Stimulated activated CD8-positive, alpha-beta memory T cell treated with anti-CD3 and anti-CD28 coated beads, Interleukin-15, amount 100 ng/mL, for 1 hour (primary cell): ENCODE measurements around the gene TMEM126A.
"Not testable (repeated sequence)": the region's sequence is repeated elsewhere in the genome, so short reads cannot be mapped to it uniquely, and the experiment has no call there.

Experiments
- DNase-seq: peaks from one replicate; pipeline ENCODE4 v3.0.0-alpha.2; 2020; ENCODE audit warnings: low read depth

TMEM126A gene

DNA sequence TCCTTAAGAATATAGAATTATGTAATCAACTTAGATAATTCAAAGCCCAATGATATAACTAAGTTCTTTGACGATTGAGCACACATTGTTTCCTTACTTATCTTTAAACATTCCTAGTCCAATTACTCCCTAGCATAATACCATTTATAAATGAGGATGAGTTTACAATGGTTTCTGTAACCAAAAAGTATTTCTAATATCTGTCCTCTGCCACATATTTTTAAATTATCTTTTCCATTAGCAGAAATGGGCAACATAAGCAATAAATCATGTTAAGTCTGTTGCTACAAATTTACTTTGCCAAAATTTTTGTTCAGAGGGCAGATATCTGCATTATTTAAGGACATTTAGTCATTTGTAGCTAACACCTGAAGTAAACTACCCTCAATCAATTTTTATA lies 10.4 kb downstream of the TMEM126A start:
- DNase-seq = no peak

DNA sequence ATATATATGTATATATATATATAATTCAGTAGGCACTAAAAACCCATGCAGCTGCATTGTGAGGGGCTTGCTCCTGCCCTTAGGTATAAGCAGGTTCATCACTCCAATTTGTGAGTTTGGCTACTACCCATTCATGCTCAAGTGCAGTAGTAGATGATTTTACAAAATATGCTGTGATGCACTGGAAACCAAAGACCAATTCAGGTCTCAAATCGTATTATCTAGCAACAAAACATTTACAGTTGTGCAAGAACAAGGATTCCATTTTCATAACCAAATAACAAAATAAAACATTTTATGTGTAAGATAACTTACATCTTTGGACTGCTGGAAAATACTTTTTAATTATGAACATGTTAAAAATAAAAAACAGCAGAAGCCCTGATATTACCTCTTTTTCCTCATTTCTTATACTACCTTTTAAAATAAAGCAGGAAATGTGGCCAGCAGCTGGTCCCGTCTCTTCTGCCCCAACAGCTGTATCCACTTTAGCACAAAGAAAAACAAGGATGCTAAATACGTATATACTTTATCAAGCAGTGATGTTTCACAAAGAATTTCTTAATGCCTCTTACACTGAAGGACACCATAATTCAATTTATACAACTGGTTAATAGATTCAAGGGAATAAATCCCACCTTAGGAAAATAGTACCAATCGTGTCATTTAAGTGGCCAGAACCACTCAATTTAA lies 14.4 kb downstream of the TMEM126A start:
- no peak for DNase-seq

DNA sequence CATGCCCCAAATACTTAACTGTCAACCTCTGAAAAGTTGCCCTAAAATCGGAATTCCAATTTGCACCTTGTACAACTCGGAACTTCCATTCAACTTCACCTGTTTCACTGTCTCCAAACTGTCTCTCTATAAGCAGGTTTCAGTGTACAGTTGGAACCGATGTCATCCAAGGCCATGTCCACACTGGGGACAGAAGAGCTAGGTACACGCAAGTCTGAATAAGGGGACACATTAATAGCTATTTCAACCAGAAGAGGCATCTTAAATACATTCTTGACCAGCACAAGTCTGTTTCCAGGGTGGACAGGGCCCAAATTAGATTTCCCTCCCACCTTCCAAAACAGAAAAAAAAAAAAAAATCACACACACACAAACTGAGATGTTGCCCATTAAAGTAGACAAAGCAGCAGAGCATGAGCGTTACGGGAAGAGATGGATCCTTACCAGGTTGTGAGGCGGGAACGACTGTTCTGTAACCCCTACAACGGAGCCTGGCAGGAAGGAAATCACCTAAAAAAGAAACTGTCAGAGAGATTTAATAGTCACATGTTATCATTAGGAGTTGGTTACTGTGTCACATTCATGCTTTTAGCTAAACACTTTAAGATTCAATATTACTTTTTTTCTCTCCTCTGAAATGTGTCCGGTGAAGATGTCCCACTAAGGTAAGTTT lies 15.4 kb downstream of the TMEM126A start:
- DNase-seq = no peak

DNA sequence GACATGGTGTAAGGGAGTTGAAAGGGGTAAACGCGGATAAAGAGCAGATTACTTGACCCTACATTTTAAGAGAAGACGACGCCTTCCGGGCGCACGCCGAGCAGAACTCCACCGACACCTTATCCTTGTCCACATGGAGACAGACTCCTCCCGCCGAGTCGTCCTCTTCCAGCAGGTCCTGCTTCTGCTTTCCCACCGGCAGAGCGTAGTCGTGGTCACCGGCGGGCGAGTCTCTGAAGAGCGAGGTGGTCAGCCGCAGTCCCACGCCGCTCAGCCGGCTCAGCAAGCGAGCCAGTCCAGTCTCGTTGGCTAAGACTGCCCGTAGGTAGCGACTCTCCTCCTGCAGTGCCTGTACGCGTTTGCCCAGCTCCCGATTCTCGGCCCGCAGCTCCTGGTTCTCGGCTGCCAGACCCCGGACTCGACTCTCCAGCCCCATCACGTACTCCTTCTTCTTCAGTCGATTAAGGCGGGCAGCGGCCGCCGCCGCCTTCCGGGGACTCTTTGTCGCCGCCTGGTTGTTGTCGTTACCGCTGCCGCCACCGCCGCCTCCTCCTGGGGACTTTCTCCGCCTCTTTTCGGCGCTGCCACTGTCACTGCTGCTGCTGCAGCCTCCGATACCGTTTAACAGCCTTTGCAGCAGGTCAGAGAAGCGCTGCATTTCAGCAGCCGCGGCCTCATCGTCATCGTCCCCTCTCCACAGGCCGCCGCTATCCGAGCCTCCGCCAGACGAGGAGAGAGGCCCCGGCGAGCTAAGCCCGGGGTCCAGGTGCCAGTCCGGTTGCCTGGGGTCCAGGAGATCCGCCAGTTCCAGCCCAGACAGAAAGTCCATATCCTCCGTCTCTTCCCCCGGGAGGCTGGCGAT lies 16.2 kb downstream of the TMEM126A start:
- DNase-seq = peak; percentile 71

DNA sequence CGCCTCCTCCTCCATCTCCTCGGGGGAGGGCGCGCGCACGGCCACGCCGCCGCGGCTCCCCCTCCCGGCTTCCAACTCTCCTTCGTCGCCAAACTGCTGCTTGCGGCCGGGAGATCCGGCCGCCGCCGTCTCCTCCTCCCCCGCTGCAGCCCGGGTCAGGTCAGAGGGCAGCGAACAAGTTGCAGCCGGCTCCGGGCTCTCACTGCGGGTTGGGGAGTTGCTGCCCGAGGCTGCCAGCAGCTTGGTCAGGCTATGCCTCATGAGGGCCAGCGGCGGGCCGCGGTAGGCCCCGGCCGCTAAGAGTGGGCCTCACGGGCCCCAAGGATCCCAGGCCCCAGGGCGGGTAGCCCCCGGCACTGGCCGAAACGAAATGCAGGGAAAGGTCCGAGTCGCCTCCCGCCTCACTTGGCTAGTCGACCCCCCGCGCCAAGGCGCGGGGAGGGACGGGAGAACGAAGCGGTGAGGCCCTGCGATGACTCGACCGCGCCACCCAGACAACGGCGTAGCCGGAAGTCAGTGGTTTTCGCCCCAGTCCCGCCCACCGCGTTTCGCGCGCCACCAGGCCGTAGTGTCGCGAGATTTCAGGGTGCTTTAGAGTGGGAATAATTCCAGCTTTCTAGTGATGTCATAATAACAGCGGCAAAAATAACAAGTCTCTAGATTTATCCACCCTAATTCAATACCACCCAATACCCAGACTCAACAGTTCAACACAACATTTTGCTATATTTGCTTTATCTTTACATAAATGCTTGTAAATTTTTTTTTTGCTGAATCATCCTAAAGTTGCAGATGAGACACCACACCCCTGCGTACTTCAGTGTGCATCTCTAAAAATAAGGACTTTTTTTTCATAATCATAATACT lies 17.1 kb downstream of the TMEM126A start, which contains the start of gene CREBZF:
Gene CREBZF, minus strand, starts transcription at position 515 of the 867 bp plus-strand sequence. Its CDS starts 254 bp downstream, at position 261.
- DNase-seq = peak; percentile 85

DNA sequence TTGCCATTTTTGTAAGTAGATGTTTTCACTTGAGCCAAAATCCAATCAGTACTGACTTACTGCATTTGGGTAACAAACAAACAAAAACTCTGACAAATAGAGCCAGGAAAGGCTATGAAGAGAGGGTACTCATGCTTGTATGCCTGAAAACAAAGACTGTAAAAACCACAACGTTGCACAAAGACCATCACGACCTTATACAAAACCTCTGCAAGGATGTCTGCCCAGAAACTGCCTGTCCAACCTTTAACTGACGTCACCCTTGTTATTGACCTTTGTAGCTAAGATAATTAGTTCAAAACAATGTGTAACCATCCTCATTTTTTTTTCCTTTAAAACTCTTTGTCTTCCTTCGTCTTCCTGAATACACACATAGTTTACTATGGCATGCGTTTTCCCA lies 18.0 kb downstream of the TMEM126A start:
- no peak for DNase-seq

DNA sequence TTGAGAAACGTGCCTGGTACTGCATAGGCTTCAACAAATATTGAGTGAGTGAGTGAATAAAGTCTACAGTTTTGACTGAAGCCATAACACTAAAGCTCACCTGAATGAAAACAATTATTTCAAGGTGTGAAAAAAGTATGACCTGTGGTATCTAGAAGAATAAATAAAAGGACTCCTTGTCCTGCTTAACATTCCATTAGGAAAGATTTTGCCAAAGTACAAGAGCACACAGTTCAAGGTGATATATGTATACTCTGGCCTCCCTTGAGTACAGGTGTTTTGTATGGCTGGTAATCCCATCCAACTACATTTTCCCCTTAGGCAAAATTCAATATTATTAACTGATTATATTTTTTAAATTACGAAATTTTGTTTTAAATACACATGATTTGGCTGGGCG lies 18.9 kb downstream of the TMEM126A start:
- DNase-seq = no peak

DNA sequence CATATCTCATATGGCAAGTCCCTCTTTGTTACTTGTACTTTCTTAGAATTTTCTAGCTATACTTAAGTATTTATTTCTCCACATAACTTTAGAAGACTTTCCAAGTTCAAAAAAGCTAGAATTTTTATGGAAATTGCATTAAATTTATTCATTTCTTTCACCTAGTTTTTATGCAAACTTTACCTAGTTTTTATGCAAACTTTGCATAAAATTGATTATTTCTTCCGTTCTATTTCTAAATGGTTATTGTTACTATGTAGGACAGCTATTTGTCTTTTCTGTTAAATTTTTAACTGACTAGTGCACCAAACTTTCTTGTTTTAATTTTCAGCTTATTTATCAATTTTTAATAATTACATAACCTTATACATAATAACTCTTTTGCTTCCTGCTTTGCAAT lies 20.4 kb downstream of the TMEM126A start:
- DNase-seq = no peak

DNA sequence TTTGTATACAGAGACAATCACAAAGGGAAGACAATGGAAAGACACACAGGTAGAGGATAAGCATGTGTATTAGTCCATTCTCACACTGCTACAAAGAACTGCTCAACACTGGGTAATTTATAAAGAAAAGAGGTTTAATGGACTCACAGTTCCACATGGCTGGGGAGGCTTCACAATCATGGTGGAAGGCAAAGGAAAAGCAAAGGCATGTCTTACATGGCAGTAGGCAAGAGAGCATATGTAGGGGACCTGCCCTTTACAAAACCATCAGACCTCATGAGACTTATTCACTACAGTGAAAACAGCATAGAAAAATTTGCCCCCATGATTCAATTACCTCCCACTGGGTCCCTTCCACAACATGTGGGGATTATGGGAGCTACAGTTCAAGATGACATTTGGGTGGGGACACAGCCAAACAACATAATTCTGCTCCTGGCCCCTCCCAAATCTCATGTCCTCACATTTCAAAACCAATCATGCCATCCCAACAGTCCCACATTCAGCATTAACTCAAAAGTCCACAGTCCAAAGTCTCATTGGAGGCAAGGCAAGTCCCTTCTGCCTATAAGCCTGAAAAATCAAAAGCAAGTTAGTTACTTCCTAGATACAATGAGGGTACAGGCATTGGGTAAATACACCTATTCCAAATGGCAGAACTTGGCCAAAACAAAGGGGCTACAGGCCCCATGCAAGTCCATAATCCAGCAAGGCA lies 23.3 kb downstream of the TMEM126A start:
- not testable (repeated sequence) for DNase-seq

DNA sequence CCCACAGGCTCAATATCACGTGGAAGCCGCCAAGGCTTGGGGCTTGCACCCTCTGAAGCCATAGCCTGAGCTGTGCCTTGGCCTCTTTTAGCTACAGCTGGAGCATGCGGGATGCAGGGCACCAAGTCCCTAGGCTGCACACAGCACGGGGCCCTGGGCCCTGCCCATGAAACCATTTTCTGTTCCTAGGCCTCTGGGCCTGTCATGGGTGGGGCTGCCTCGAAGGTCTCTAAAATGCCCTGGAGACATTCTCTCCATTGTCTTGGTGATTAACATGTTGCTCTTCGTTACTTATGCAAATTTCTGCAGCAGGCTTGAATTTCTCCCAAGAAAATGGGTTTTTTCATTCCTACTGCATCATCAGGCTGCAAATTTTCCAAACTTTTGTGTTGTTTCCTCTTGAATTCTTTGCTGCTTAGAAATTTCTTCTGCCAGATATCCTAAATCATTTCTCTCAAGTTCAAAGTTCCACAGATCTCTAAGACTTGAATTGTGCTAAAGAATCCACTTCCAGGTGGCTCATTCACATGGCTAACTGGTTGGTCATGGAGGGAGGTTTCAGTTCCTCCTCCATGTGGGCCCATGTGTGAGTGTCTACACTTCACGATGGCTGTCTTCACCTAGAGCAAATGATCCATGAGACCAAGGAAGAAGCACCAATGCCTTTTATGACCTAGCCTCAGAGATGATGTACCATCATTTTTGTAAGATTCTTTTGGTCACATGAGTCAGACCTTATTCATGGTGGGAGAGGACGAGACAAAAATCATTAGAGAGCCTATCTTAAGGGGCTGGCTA lies 24.5 kb downstream of the TMEM126A start:
- DNase-seq = no peak

DNA sequence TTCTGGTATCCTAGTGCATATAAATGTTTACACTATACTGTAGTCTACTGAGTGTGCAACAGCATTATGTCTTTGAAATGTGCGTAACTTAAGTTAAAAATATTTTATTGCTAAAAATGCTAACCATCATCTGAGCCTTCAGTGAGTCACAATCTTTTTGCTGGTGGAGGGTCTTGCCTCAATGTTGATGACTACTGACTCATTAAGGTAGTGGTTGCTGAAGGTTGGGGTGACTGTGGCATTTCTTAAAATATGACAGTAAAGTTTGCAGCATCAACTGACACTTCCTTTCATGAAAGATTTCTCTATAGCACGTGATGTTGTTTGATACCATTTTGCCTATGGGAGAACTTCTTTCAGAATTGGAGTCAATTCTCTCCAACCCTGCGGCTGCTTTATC lies 25.6 kb downstream of the TMEM126A start:
- no peak for DNase-seq

DNA sequence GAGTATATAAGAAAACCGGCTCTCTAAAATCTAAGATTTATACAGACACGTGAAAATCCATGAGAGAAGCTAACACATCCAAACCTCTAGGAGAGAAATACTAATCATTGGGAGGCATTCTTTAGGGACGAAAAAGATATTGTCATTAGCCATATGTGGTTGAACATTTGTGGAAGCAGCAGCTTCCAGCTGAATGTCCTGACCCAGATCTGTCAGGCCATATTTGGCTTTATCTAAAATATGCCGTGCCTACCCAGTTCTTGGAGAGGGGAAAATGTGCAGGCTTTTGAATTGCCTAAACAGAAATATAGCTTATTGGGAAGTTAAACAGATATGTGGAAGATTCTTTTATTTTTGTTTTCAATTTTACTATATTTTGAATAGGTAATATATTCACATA lies 31.8 kb downstream of the TMEM126A start:
- no peak for DNase-seq

DNA sequence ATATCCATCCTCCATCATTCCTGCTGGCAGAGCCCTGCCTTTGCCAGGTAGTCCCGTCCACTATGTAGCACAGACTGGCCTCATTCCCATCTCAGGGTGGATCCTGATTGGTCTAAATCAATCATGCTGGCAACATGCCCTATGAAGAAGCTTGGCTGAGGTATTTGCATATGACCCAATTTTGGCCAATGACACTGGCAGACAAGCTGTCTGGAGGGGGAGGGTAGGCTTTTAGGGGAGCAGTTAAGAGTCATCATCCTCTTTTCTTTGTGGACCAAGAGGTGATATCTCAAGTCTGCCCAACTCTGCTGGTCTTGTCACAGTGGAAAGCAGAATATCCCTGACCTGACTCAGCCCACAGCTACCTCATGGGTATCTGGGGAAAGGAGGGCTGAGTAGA lies 33.1 kb downstream of the TMEM126A start:
- no peak for DNase-seq

DNA sequence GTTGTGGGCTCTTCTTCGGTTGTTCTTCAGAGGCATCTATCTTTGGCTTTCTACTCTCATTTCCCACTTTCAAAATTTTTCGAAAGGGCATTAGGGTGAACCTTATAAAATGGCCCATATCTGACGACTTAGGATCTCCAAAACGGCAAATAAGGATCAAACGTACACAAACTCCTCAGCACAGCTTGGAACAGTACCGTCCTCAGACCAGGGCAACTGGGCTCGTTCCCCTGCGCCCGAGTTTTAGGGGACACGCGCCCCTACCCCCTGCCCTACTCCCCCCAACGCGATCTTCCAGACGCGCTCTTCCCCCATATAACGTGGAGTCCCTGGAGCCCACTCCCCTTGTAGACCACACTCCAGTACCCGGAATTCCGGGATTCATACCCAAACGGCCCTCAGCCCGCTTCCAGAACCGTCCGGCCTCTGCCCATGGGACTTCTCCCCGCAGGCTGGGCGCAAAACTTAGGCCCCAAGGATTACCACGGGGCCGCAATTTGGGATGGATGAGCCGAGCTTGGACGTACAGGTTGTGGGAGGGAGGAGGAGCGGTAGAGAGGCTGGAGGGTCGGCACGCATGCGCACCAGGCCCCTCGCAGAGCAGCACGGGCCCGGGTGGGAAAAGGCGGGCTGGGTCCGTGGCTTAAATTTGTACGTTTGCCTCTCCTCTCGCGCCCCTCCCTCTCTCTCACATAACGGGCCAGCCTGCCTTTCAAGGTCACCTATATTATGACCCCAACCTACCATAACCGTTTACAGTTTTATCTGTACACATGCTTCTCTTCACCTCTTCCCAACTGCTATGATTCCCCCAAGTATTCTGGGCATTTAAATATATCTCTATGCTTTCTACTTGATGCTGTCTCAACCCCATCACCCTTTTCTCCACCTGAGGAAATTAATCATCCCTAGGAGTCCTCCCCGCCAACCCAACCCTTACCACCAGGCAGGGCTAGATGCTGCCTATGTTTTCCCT lies 34.9 kb downstream of the TMEM126A start:
- DNase-seq = peak; percentile 9

DNA sequence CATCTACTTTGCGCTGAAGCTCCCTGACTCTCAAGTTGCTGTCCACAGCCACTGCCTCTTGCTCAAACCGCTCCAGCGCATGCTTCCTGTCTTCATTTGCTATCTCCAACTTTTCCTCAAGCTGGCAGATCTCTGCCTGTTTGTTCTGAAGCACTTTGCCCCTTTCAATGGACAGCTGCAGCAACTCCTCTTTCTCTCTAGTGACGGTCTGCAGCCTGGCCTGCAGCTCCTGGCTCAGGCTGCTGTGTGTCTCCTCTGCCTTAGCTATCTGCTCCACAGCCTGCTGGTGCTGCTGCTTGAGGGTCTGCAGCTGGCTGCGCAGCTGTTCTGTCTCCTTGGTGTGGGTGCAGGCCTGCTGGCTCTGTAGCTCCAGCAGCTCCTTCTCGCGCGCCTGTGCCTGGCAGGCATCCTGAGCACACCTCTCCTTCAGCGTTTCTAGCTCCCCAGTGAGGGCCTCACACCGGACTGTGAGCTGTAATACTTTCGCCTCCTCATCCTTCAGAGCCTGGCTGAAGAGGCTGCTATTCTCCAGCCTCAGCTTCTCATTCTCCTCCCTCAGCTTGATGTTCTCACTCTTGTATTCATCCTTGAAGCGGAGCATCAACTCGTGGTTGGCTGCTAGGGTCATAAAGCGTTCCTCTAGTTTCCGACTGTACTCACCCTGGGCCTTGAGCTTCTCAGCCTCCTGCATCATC lies 37.5 kb downstream of the TMEM126A start:
- no peak for DNase-seq

DNA sequence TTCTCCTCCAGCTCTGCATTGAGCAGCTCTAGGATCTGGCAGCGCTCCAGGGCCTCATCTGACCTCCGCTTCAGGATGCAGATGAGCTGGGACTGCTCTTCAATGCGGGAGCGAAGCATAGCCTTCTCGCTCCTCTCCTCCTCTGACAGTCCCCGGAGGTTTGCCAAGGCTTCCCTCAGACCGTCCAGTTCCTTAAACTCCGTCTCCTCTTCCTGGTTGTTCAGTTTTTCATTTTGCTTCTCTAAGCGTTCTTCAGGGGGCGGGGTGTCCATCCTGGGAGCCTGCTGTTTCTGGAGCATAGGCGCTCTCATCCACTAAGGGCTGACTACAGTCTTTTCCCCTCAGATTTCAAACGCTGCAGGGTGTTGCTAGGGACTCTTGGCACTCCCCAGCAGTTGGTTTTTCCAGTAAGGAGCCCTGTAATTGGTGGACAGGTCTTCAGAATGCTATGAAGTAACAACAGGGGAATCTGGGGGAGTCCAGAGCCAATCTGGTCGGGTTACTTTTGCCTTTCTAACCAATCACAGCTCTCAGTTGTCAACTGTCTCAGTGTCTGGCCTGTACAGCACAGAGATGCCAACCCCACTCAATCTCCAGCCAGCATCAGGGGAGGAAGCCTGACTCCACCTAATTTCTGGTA lies 38.2 kb downstream of the TMEM126A start, which contains the start of gene CCDC89:
Gene CCDC89, minus strand, starts transcription at position 376 of the 640 bp plus-strand sequence. Its CDS starts 65 bp downstream, at position 311.
- no peak for DNase-seq

DNA sequence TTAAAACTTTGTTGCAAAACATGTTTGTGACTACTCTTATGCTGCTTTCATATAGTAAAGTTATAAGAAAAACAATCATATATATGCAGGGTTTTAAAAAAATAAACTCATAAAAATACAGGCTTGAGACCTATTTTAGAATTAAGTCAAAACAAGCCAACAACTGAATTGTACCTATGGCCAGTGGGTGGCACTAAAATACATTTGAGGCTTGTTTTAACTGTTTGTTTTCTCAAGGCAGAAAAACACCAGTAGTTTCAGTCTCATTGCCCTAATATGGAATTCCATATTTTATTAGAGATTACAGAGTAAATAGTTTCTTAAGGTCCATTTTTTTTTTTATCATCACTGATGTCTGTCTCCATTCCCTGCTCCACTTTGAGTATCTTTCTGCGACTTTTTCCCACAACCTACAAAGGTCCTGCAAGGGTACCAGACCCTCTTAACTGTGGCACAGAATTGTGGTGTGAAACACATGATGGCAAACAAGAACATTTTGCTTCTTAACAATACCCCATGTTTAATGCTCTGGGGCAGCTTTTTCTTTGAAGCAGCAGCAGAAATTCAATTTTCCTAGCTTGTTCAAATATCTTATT lies 46.7 kb downstream of the TMEM126A start:
- no peak for DNase-seq
